ENCODE data around the gene NUP214.

NUP214 gene

GRCh38 chr9:131279196-131279862 is 153.9 kb downstream of the NUP214 start:
- DNase-seq: no peak

GRCh38 chr9:131279863-131280570 is 154.6 kb downstream of the NUP214 start:
- no peak for DNase-seq

GRCh38 chr9:131280660-131281059 is 155.3 kb downstream of the NUP214 start:
- DNase-seq: no peak

GRCh38 chr9:131281119-131281965 is 156.0 kb downstream of the NUP214 start:
- no peak for DNase-seq

GRCh38 chr9:131282175-131282574 is 156.8 kb downstream of the NUP214 start:
- no peak for DNase-seq

DNA sequence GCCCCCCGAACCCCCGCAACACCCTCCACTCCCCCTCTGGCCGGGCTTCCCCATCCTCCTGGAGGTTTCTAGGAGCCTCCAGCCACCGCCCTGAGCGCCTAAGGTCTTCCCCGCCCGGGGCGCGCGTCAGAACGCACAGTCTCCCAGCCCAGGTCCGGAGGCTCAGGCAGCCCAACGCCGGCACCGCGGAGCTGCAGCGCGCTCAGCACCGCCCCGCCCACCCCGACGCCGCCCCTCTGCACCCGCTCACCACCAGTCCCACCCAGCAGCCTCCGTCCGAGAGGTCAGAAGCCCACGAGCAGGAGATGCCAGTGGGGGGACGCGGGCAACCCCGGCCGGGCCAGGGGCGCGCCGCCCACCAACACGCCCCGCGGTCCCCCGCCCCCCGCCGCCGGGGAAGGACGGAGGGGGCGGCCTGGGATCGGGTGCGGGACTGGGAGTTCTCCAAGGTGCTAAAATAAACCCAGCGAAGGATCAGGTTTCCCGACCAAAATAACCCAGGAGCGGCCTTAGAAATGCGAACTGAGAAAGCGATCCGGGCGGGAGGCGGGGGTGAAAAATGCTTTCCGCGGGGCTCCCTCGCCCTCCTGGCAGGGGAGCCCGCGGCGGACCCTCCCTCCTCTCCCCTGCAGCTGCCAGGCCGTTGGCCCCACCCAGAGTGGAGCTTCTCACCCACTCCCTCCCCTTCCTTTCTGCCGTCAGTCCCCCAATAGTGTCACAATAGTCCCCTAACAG is 157.5 kb downstream of the NUP214 start:
- no peak for DNase-seq

Data from T-helper 1 cell (primary cell).